ENCODE measurements around the gene GSTM4. TPM values are rescaled to one million over a fixed set of nuclear protein-coding genes. Genes with fewer than 3 reads are reported as not detected.
"Not testable (repeated sequence)": the region's sequence is repeated elsewhere in the genome, so short reads cannot be mapped to it uniquely, and the experiment has no call there.

GSTM4 gene
- total RNA-seq, 1 experiment from 2014 or later = 13.6 TPM

DNA sequence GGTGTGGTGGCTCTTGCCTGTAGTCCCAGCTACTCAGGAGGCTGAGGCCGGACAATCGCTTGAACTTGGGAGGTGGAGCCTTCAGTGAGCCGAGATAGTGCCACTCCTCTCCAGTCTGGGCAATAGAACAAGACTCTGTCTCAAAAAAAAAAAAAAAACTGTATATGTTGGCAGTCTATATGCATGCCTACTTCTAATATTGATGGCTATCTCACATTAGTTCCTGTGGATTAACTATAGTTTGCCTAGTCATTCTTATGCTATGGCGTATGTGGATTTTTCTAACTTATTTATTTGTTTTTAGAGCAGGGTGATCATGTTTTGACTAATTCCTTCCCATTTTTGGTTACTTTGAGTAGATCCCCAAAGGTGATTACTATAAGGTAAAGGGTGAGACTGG lies 41.2 kb downstream of the GSTM4 start:
- no peaks in the 10 kb centered on the region for H3K9me3 Mint-ChIP-seq (ENCODE audit: low read depth, unreplicated experiment)
- DNase-seq = no peak
- no peaks in the 10 kb centered on the region for H3K27me3 Mint-ChIP-seq (ENCODE audit: unreplicated experiment)
- H3K4me1 Mint-ChIP-seq (ENCODE audit: low read depth, unreplicated experiment) = no peaks in the 10 kb centered on the region
- intact Hi-C loops (cut with micrococcal nuclease; ENCODE audit: unreplicated experiment) = no loop called here
- CTCF ChIA-PET = no interaction called here
- H3K27ac Mint-ChIP-seq (ENCODE audit: unreplicated experiment) = no peak overlapping the region
- TF ChIP-seq, protein P1, sequence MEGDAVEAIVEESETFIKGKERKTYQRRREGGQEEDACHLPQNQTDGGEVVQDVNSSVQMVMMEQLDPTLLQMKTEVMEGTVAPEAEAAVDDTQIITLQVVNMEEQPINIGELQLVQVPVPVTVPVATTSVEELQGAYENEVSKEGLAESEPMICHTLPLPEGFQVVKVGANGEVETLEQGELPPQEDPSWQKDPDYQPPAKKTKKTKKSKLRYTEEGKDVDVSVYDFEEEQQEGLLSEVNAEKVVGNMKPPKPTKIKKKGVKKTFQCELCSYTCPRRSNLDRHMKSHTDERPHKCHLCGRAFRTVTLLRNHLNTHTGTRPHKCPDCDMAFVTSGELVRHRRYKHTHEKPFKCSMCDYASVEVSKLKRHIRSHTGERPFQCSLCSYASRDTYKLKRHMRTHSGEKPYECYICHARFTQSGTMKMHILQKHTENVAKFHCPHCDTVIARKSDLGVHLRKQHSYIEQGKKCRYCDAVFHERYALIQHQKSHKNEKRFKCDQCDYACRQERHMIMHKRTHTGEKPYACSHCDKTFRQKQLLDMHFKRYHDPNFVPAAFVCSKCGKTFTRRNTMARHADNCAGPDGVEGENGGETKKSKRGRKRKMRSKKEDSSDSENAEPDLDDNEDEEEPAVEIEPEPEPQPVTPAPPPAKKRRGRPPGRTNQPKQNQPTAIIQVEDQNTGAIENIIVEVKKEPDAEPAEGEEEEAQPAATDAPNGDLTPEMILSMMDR (IDR thresholded peaks at IDR 0.05; ENCODE audit: unreplicated experiment) = no peak
- no peaks in the 10 kb centered on the region for H3K36me3 Mint-ChIP-seq (ENCODE audit: insufficient read depth, unreplicated experiment)
- no TSS peak for BruUV-seq (replicated peaks)
- H3K4me3 Mint-ChIP-seq (ENCODE audit: low read depth, unreplicated experiment) = no peak overlapping the region

DNA sequence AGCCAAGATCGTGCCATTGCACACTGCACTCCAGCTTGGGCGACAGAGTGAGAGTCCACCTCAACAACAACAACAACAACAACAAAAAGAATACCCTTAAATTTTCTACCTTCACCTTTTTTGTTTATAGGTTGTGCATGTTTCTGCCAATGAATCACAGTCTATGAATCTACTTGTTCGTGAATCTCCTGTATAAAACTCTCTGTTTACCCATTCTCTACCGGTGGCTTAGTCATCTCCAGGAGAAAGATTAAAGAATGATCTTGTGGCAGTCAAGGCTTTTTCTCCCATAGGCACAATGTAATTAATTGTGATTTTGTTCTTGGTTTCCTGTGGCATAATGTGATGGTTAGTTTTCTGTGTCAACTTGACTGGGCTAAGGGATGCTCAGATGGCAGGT lies 42.0 kb downstream of the GSTM4 start:
- DNase-seq; H3K9me3 Mint-ChIP-seq (ENCODE audit: low read depth, unreplicated experiment); H3K4me1 Mint-ChIP-seq (ENCODE audit: low read depth, unreplicated experiment); H3K4me3 Mint-ChIP-seq (ENCODE audit: low read depth, unreplicated experiment); CTCF ChIA-PET; H3K36me3 Mint-ChIP-seq (ENCODE audit: insufficient read depth, unreplicated experiment); intact Hi-C loops (cut with micrococcal nuclease; ENCODE audit: unreplicated experiment); H3K27me3 Mint-ChIP-seq (ENCODE audit: unreplicated experiment); H3K27ac Mint-ChIP-seq (ENCODE audit: unreplicated experiment); BruUV-seq (replicated peaks): not testable (repeated sequence)

- peaks cover 20% of the 10 kb centered on the region for H3K4me1 Mint-ChIP-seq (ENCODE audit: low read depth, unreplicated experiment)
- H3K9me3 Mint-ChIP-seq (ENCODE audit: low read depth, unreplicated experiment) = not testable (repeated sequence)
These were observed 47.0 kb downstream of the GSTM4 start for GRCh38 chr1:109702940-109703339.

GRCh38 chr1:109704173-109704572 lies 48.3 kb downstream of the GSTM4 start:
- H3K4me1 Mint-ChIP-seq (ENCODE audit: low read depth, unreplicated experiment) = peaks cover 20% of the 10 kb centered on the region
- H3K4me3 Mint-ChIP-seq (ENCODE audit: low read depth, unreplicated experiment) = no peak overlapping the region
- no peaks in the 10 kb centered on the region for H3K36me3 Mint-ChIP-seq (ENCODE audit: insufficient read depth, unreplicated experiment)
- intact Hi-C loops (cut with micrococcal nuclease; ENCODE audit: unreplicated experiment) = loop anchor here (5.0 kb wide), 2 partner anchors 62 to 157 kb away; partner anchors contain the start of gene GNAI3
- TF ChIP-seq, protein P1 (IDR thresholded peaks at IDR 0.05; ENCODE audit: unreplicated experiment) = no peak
- CTCF ChIA-PET = interaction anchor here (0.7 to 1.7 kb wide), 2 partner anchors 60 to 64 kb away, joined by 3 to 18 read pairs; no protein-coding TSS in a partner anchor
- H3K9me3 Mint-ChIP-seq (ENCODE audit: low read depth, unreplicated experiment) = no peaks in the 10 kb centered on the region
- H3K27me3 Mint-ChIP-seq (ENCODE audit: unreplicated experiment) = peaks cover 13% of the 10 kb centered on the region
- no peak overlapping the region for H3K27ac Mint-ChIP-seq (ENCODE audit: unreplicated experiment)
- no TSS peak for BruUV-seq (replicated peaks)
- DNase-seq = no peak

More at GRCh38 chr1:109702940-109703339, 47.0 kb downstream of the GSTM4 start:
- H3K36me3 Mint-ChIP-seq (ENCODE audit: insufficient read depth, unreplicated experiment); H3K4me3 Mint-ChIP-seq (ENCODE audit: low read depth, unreplicated experiment); DNase-seq; BruUV-seq (replicated peaks); H3K27ac Mint-ChIP-seq (ENCODE audit: unreplicated experiment): not testable (repeated sequence)
- H3K27me3 Mint-ChIP-seq (ENCODE audit: unreplicated experiment) = peaks cover 13% of the 10 kb centered on the region
- CTCF ChIA-PET = interaction anchor here (1.7 kb wide), 1 partner anchor 63 kb away, joined by 18 read pairs; no protein-coding TSS in a partner anchor
- intact Hi-C loops (cut with micrococcal nuclease; ENCODE audit: unreplicated experiment) = loop anchor here (5.0 kb wide), 2 partner anchors 61 to 156 kb away; partner anchors contain the start of gene GNAI3

GRCh38 chr1:109705411-109705810 lies 49.5 kb downstream of the GSTM4 start:
- no peaks in the 10 kb centered on the region for H3K9me3 Mint-ChIP-seq (ENCODE audit: low read depth, unreplicated experiment)
- CTCF ChIA-PET = no interaction called here
- H3K27me3 Mint-ChIP-seq (ENCODE audit: unreplicated experiment) = peaks cover 13% of the 10 kb centered on the region
- H3K4me3 Mint-ChIP-seq (ENCODE audit: low read depth, unreplicated experiment) = no peak overlapping the region
- no peak overlapping the region for H3K27ac Mint-ChIP-seq (ENCODE audit: unreplicated experiment)
- intact Hi-C loops (cut with micrococcal nuclease; ENCODE audit: unreplicated experiment) = no loop called here
- TF ChIP-seq, protein P1 (IDR thresholded peaks at IDR 0.05; ENCODE audit: unreplicated experiment) = no peak
- H3K36me3 Mint-ChIP-seq (ENCODE audit: insufficient read depth, unreplicated experiment) = no peaks in the 10 kb centered on the region
- no peak for DNase-seq
- no TSS peak for BruUV-seq (replicated peaks)
- peaks cover 20% of the 10 kb centered on the region for H3K4me1 Mint-ChIP-seq (ENCODE audit: low read depth, unreplicated experiment)

GRCh38 chr1:109708949-109709348 lies 53.0 kb downstream of the GSTM4 start:
- intact Hi-C loops (cut with micrococcal nuclease; ENCODE audit: unreplicated experiment); BruUV-seq (replicated peaks); H3K36me3 Mint-ChIP-seq (ENCODE audit: insufficient read depth, unreplicated experiment); H3K9me3 Mint-ChIP-seq (ENCODE audit: low read depth, unreplicated experiment); DNase-seq; H3K27ac Mint-ChIP-seq (ENCODE audit: unreplicated experiment); H3K4me3 Mint-ChIP-seq (ENCODE audit: low read depth, unreplicated experiment); H3K4me1 Mint-ChIP-seq (ENCODE audit: low read depth, unreplicated experiment); CTCF ChIA-PET: not testable (repeated sequence)
- H3K27me3 Mint-ChIP-seq (ENCODE audit: unreplicated experiment) = peaks cover 19% of the 10 kb centered on the region

- intact Hi-C loops (cut with micrococcal nuclease; ENCODE audit: unreplicated experiment); H3K4me1 Mint-ChIP-seq (ENCODE audit: low read depth, unreplicated experiment); H3K4me3 Mint-ChIP-seq (ENCODE audit: low read depth, unreplicated experiment); DNase-seq; H3K27ac Mint-ChIP-seq (ENCODE audit: unreplicated experiment); BruUV-seq (replicated peaks); CTCF ChIA-PET; H3K36me3 Mint-ChIP-seq (ENCODE audit: insufficient read depth, unreplicated experiment); H3K9me3 Mint-ChIP-seq (ENCODE audit: low read depth, unreplicated experiment): not testable (repeated sequence)
- peaks cover 16% of the 10 kb centered on the region for H3K27me3 Mint-ChIP-seq (ENCODE audit: unreplicated experiment)
These were observed 53.9 kb downstream of the GSTM4 start for GRCh38 chr1:109709822-109710221.

All from Calu3 (cell line).